IMR-90 (cell line): Measurements from ENCODE around the gene RNF151. TPM values are rescaled to one million over a fixed set of nuclear protein-coding genes. Genes with fewer than 3 reads are reported as not detected.

Experiments used
- ATAC-seq: fragments of 200-7000 bp; cut with Tn5 transposase; 2 replicates; pipeline ENCODE4 v1.9.1; 2020; ENCODE audit warnings: low read depth, mild to moderate bottlenecking, moderate library complexity
- BruUV-seq: library from RNA; stranded (reverse); fragments of 400-500 nt; replicated peaks from 2 replicates; lab custom pipeline; 2021; lab: Mats Ljungman, UMichigan
- CTCF ChIA-PET: fragments of 300-600 bp; formaldehyde crosslinking; extraction: SDS; loops from one replicate; lab custom pipeline; 2021; ENCODE audit warnings: antibody characterized with exemption; lab: Yijun Ruan, JAX
- POLR2A ChIA-PET: fragments of 300-600 bp; sonication (Branson Sonifier 250); formaldehyde crosslinking; loops from one replicate; lab custom pipeline; 2022; ENCODE audit warnings: antibody characterized with exemption; ENCODE audit not compliant: unreplicated experiment; lab: Charles Lee
- DNase-seq: peaks from one replicate; pipeline ENCODE4 v3.0.0; 2013
- H2AFZ ChIP-seq: replicated peaks from 2 replicates; pipeline ENCODE3; 2013; ENCODE audit warnings: low read length, mild to moderate bottlenecking; ENCODE audit not compliant: poor library complexity
- H2AK5ac ChIP-seq: 2 replicates; pipeline ENCODE4 v1.6.1; 2013; ENCODE audit warnings: low read depth, low read length, inconsistent platforms
- H2AK9ac ChIP-seq: replicated peaks from 2 replicates; pipeline ENCODE3; 2013; ENCODE audit warnings: mild to moderate bottlenecking, low read depth, low read length, moderate library complexity; ENCODE audit not compliant: poor library complexity
- H2BK120ac ChIP-seq: 2 replicates; pipeline ENCODE4 v1.6.1; 2013; ENCODE audit warnings: low read depth, low read length, inconsistent platforms
- H2BK15ac ChIP-seq: 3 replicates; pipeline ENCODE4 v1.6.1; 2013; ENCODE audit warnings: low read depth, low read length, inconsistent platforms
- H2BK20ac ChIP-seq: 2 replicates; pipeline ENCODE4 v1.6.1; 2013; ENCODE audit warnings: low read depth, mild to moderate bottlenecking, inconsistent platforms, low read length, moderate library complexity
- H2BK5ac ChIP-seq: 2 replicates; pipeline ENCODE4 v1.6.1; 2013; ENCODE audit warnings: mild to moderate bottlenecking, low read depth, low read length, inconsistent platforms; ENCODE audit not compliant: poor library complexity, severe bottlenecking
- H3K14ac ChIP-seq: replicated peaks from 2 replicates; pipeline ENCODE4 v1.6.1; 2013; ENCODE audit warnings: low read depth, low read length, inconsistent platforms
- H3K18ac ChIP-seq: 2 replicates; pipeline ENCODE4 v1.6.1; 2013; ENCODE audit warnings: low read depth, low read length, control low read depth
- H3K23ac ChIP-seq: 2 replicates; pipeline ENCODE4 v1.6.1; 2013; ENCODE audit warnings: low read depth, low read length, inconsistent platforms
- H3K27ac ChIP-seq: 2 replicates; pipeline ENCODE4 v1.5.1; 2013; ENCODE audit warnings: mild to moderate bottlenecking, control low read depth, low read length; ENCODE audit not compliant: insufficient read depth
- H3K27me3 ChIP-seq: 2 replicates; pipeline ENCODE4 v1.6.1; 2013; ENCODE audit warnings: low read length; ENCODE audit not compliant: control insufficient read depth, insufficient read depth
- H3K36me3 ChIP-seq: 2 replicates; pipeline ENCODE4 v1.6.1; 2013; ENCODE audit warnings: low read length, mixed read lengths; ENCODE audit not compliant: control insufficient read depth, insufficient read depth
- H3K4ac ChIP-seq: 2 replicates; pipeline ENCODE4 v1.6.1; 2013; ENCODE audit warnings: low read depth, low read length, inconsistent platforms
- H3K4me1 ChIP-seq: 2 replicates; pipeline ENCODE4 v1.6.1; 2013; ENCODE audit warnings: low read length, mixed read lengths; ENCODE audit not compliant: control insufficient read depth, insufficient read depth
- H3K4me2 ChIP-seq: 2 replicates; pipeline ENCODE4 v1.6.1; 2013; ENCODE audit warnings: low read depth, mild to moderate bottlenecking, control low read depth, low read length, moderate library complexity
- H3K4me3 ChIP-seq: 2 replicates; pipeline ENCODE4 v1.5.1; 2013; ENCODE audit warnings: low read depth, mild to moderate bottlenecking, control low read depth, low read length, moderate library complexity; ENCODE audit not compliant: insufficient read depth
- H3K56ac ChIP-seq: 2 replicates; pipeline ENCODE4 v1.6.1; 2013; ENCODE audit warnings: low read length, inconsistent platforms; ENCODE audit not compliant: insufficient read depth; ENCODE audit errors: extremely low read depth
- H3K79me1 ChIP-seq, 2 experiments: 2 replicates each; pipeline ENCODE4 v1.6.1; 2013; ENCODE audit warnings: low read length in 2 of 2, inconsistent platforms in 1 of 2, low read depth in 1 of 2
- H3K9ac ChIP-seq: 2 replicates; pipeline ENCODE4 v1.6.1; 2013; ENCODE audit warnings: low read depth, low read length, control low read depth
- H3K9me1 ChIP-seq: 2 replicates; pipeline ENCODE4 v1.6.1; 2013; ENCODE audit warnings: low read length, inconsistent platforms; ENCODE audit not compliant: insufficient read depth
- H3K9me3 ChIP-seq: 2 replicates; pipeline ENCODE4 v1.6.1; 2013; ENCODE audit warnings: low read length; ENCODE audit not compliant: control insufficient read depth, insufficient read depth
- H4K20me1 ChIP-seq: 2 replicates; pipeline ENCODE4 v1.6.1; 2013; ENCODE audit warnings: low read length, inconsistent platforms; ENCODE audit not compliant: insufficient read depth
- H4K5ac ChIP-seq: 2 replicates; pipeline ENCODE4 v1.6.1; 2013; ENCODE audit warnings: mild to moderate bottlenecking, low read depth, low read length, control low read depth
- H4K8ac ChIP-seq, 2 experiments: 2 replicates each; pipeline ENCODE4 v1.6.1; 2013; ENCODE audit warnings: low read depth in 2 of 2, low read length in 2 of 2, control low read depth in 1 of 2, inconsistent platforms in 1 of 2
- H4K91ac ChIP-seq: 2 replicates; pipeline ENCODE4 v1.6.1; 2013; ENCODE audit warnings: low read depth, low read length, inconsistent platforms; ENCODE audit not compliant: insufficient read depth
- WGBS, 2 experiments: methylation state at CpG; one replicate each; pipeline versions ENCODE4 v1.1.5 to v1.1.7; 2013; ENCODE audit warnings: missing lambda C conversion rate in 2 of 2; ENCODE audit not compliant: insufficient read length in 1 of 2; ENCODE audit errors: extremely low coverage in 2 of 2; 5-methylcytosine and 5-hydroxymethylcytosine counted together
- dilution Hi-C: fragments of 300-500 bp; cut with HindIII; formaldehyde crosslinking; loops from one replicate; pipeline ENCODE4 v1.14.3; 2018; ENCODE audit warnings: low sequenced_read_pairs; ENCODE audit not compliant: unreplicated experiment
- in situ Hi-C: fragments of 300-500 bp; cut with MboI; formaldehyde crosslinking; loops from 3 replicates; pipeline ENCODE4 v1.14.3; 2019; ENCODE audit warnings: low sequenced_read_pairs, inconsistent platforms, mixed read lengths
- intact Hi-C: fragments of 100-400 bp; cut with micrococcal nuclease; formaldehyde crosslinking; loops from 2 replicates; pipeline ENCODE4 v1.10.0; 2022
- polyA plus RNA-seq, 3 experiments: library from polyadenylated mRNA; depleted of rRNA; stranded (reverse); fragments of >200 nt; gene quantifications; 2 replicates each; pipeline ENCODE4 v1.2.3, GENCODE V29; 2012; ENCODE audit warnings: low replicate concordance in 1 of 3
- total RNA-seq: library from RNA; depleted of rRNA; stranded (reverse); fragments of >200 nt; gene quantifications from 2 replicates; pipeline ENCODE4 v1.2.3, GENCODE V29; 2012
- TF ChIP-seq, protein P1 (sequence below): fragments of 150-350 bp; IDR thresholded peaks from 2 replicates; pipeline ENCODE4 v1.6.1; 2016; ENCODE audit warnings: low read depth, mild to moderate bottlenecking, low read length, moderate library complexity, borderline replicate concordance

Gene RNF151
- total and polyA plus RNA-seq, 2 of the 4 experiments (the other 2 are of a cell fraction), result not detected

- WGBS, 2 experiments, result 2% methylated on average over 59 of the region's 81 CpGs; no CpG with 5 or more reads in 1 of the 2 experiments
- Histone ChIP-seq H4K5ac (no peak overlapping the region), H3K79me1 (no peaks in the 10 kb centered on the region), H2BK20ac (no peak overlapping the region), H3K4me3 (no peak overlapping the region), H3K9ac (no peak overlapping the region), H3K4ac (no peak overlapping the region), H3K56ac (no peak overlapping the region), H2BK15ac (no peak overlapping the region), H2BK120ac (no peak overlapping the region), H3K14ac (no peak overlapping the region), H3K9me1 (no peaks in the 10 kb centered on the region; the same call in 1 of the 2 replicates), H3K23ac (no peak overlapping the region), H2BK5ac (no peak overlapping the region), H4K8ac (no peak overlapping the region), H3K27me3 (peaks cover 87% of the 10 kb centered on the region), H2AK5ac (no peak overlapping the region), H3K27ac (no peak overlapping the region), H4K91ac (no peak overlapping the region), H2AFZ (no peak overlapping the region), H3K36me3 (no peaks in the 10 kb centered on the region), H3K18ac (no peak overlapping the region), H3K4me1 (no peaks in the 10 kb centered on the region), H3K4me2 (no peak overlapping the region), H4K20me1 (no peaks in the 10 kb centered on the region), H3K9me3 (no peaks in the 10 kb centered on the region; the same call in 1 of the 2 replicates), H2AK9ac (no peak overlapping the region)
- dilution Hi-C loops, result no loop called here
- TF ChIP-seq, protein P1, sequence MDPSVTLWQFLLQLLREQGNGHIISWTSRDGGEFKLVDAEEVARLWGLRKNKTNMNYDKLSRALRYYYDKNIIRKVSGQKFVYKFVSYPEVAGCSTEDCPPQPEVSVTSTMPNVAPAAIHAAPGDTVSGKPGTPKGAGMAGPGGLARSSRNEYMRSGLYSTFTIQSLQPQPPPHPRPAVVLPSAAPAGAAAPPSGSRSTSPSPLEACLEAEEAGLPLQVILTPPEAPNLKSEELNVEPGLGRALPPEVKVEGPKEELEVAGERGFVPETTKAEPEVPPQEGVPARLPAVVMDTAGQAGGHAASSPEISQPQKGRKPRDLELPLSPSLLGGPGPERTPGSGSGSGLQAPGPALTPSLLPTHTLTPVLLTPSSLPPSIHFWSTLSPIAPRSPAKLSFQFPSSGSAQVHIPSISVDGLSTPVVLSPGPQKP, result no peak
- in situ Hi-C loops, result no loop called here
- BruUV-seq, result no TSS peak
- no peak for ATAC-seq
- ChIA-PET CTCF (no interaction called here), POLR2A (no interaction called here)
- intact Hi-C loops, result no loop called here
- no peak for DNase-seq
These were observed 48.8 kb upstream of the RNF151 start for GRCh38 chr16:1917665-1918350.
